Heart right ventricle (tissue), 16 donors: ENCODE data around the gene INSL3. TPM values are rescaled to one million over a fixed set of nuclear protein-coding genes. Genes with fewer than 3 reads are reported as not detected.

ENCODE experiments used
- ATAC-seq, 8 donors: fragments of 200-7000 bp; cut with Tn5 transposase; one replicate each; pipeline ENCODE4 v1.9.1; 2020; ENCODE audit warnings: mild to moderate bottlenecking in 8 of 8, moderate library complexity in 8 of 8, moderate number of reproducible peaks in 1 of 8
- DNase-seq, 2 donors: peaks; one replicate each; pipeline ENCODE4 v3.0.0-alpha.2; 2020
- H3K27ac ChIP-seq, 10 donors: fragments of 200-600 bp; sonication (generic) in 2 of 10; one replicate each; pipeline versions ENCODE4 v1.5.0 to v1.8.0; 2020 to 2022; ENCODE audit warnings: mild to moderate bottlenecking in 3 of 10
- H3K27me3 ChIP-seq, 7 donors: fragments of 200-600 bp; one replicate each; pipeline ENCODE4 v1.8.0; 2021 to 2022; ENCODE audit warnings: mild to moderate bottlenecking in 2 of 7
- H3K36me3 ChIP-seq, 9 donors: fragments of 200-600 bp; sonication (generic) in 1 of 9; one replicate each; pipeline versions ENCODE4 v1.5.0 to v1.8.0; 2020 to 2022; ENCODE audit warnings: mild to moderate bottlenecking in 2 of 9
- H3K4me1 ChIP-seq, 9 donors: fragments of 200-600 bp; sonication (generic) in 1 of 9; one replicate each; pipeline versions ENCODE4 v1.5.0 to v1.8.0; 2020 to 2022; ENCODE audit warnings: mild to moderate bottlenecking in 4 of 9
- H3K4me3 ChIP-seq, 10 donors: fragments of 200-600 bp; sonication (generic) in 2 of 10; one replicate each; pipeline versions ENCODE4 v1.5.0 to v1.8.0; 2020 to 2022; ENCODE audit warnings: mild to moderate bottlenecking in 7 of 10, moderate library complexity in 2 of 10
- H3K9me3 ChIP-seq, 11 donors: fragments of 200-600 bp in 10 of 11; sonication (generic) in 2 of 11; one replicate each; pipeline versions ENCODE4 v1.5.0 to v1.8.0; 2013 to 2022; ENCODE audit warnings: mild to moderate bottlenecking in 2 of 11, control low read depth in 1 of 11, moderate library complexity in 1 of 11
- WGBS, 2 donors: extraction: QIAGEN DNeasy Blood & Tissue Kit; methylation state at CpG; one replicate each; pipeline ENCODE4 v1.1.7; 2013; ENCODE audit warnings: inconsistent platforms in 1 of 2; 5-methylcytosine and 5-hydroxymethylcytosine counted together
- intact Hi-C, 10 donors: fragments of 100-400 bp; cut with DNase I; formaldehyde crosslinking; loops; one replicate each; pipeline versions ENCODE4 v1.11.1 to v1.14.2; 2022
- polyA plus RNA-seq, 2 donors: library from polyadenylated mRNA; stranded (reverse); fragments of 200-250 nt; gene quantifications; one replicate each; pipeline ENCODE4 v1.2.3, GENCODE V29; 2013
- total RNA-seq, 10 donors: library from RNA; stranded (reverse); fragmentation: NEBNext Ultra II Directional in 3 of 10; extraction: Animal tissue kit (Norgen Biotek cat#: 25700) in 3 of 10; gene quantifications; one replicate each; pipeline versions ENCODE4 v1.2.1 to v1.2.4, GENCODE V29; 2021 to 2023
- TF ChIP-seq, protein P1 (sequence below), 9 donors: fragments of 200-600 bp; sonication (generic) in 2 of 9; IDR thresholded peaks; one replicate each; pipeline versions ENCODE4 v1.5.0 to v1.8.0; 2021 to 2022; ENCODE audit warnings: antibody characterized with exemption in 9 of 9, mild to moderate bottlenecking in 5 of 9, moderate library complexity in 1 of 9
- donor health status: Arrhythmogenic right ventricular cardiomyopathy.
- donor health status: ischemic (EF 13 %, LVEDD 7.1; RV severe dilation, severe dysfunction).
- donor health status: healthy with polysubstance abuse.
- donor health status: DM: no; HTN: yes; CAD: no.
- donor health status: DM: no; HTN: no; CAD: no.
- donor health status: ischemic (EF 25% LVEDD 6.9; RV normal size, moderate dysfunction).
- donor health status: ischemic (EF 25% LVEDD 5.7; RV mildly dilated, moderate dysfunction).
- donor health status: healthy.
- donor health status: DM: yes; HTN: yes; CAD: no.
- donor health status: Ischemic cardiomyopathy.
- donor health status: ischemic (EF 35%, LVEDD 5.7; RV mildly dilated, moderate dysfunction).
- donor health status: nonischemic (EF 11% LVEDD 7.7; RV severe dilation, severe dysfunction).
- donor health status: DM: yes; HTN: yes; CAD: no.
- donor health status: PGD.
- donor health status: ischemic (EF 29% LVEDD 5.4; RV normal size, mild dysfunction).
- donor health status: nonischemic (EF 23%, LVEDD 6.1; RV moderate dilation, normal function).

The INSL3 gene
- total and polyA plus RNA-seq, 12 donors, result 0.04 TPM; not detected in 11

- intact Hi-C loops, result no loop called here
- ATAC-seq, result no peak
- Histone ChIP-seq H3K4me3 (peak overlapping the region in 1 of 10 donors; percentile 13), H3K9me3 (no peaks in the 10 kb centered on the region), H3K4me1 (peaks cover 0 to 5% (median 0%) of the 10 kb centered on the region in 9 donors), H3K27ac (no peak overlapping the region), H3K36me3 (peaks cover 0 to 84% (median 0%) of the 10 kb centered on the region in 9 donors), H3K27me3 (peaks cover 0 to 43% (median 22%) of the 10 kb centered on the region in 7 donors)
- TF ChIP-seq, protein P1, sequence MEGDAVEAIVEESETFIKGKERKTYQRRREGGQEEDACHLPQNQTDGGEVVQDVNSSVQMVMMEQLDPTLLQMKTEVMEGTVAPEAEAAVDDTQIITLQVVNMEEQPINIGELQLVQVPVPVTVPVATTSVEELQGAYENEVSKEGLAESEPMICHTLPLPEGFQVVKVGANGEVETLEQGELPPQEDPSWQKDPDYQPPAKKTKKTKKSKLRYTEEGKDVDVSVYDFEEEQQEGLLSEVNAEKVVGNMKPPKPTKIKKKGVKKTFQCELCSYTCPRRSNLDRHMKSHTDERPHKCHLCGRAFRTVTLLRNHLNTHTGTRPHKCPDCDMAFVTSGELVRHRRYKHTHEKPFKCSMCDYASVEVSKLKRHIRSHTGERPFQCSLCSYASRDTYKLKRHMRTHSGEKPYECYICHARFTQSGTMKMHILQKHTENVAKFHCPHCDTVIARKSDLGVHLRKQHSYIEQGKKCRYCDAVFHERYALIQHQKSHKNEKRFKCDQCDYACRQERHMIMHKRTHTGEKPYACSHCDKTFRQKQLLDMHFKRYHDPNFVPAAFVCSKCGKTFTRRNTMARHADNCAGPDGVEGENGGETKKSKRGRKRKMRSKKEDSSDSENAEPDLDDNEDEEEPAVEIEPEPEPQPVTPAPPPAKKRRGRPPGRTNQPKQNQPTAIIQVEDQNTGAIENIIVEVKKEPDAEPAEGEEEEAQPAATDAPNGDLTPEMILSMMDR (IDR thresholded peaks at IDR 0.05), result no peak
- 30 to 54% methylated on average over 25 of the region's 25 CpGs for WGBS, 2 donors
- DNase-seq, result no peak
Observed at GRCh38 chr19:17831419-17831888, 10.1 kb upstream of the INSL3 start.

GRCh38 chr19:17830567-17831418 lies 9.5 kb upstream of the INSL3 start:
- intact Hi-C loops, result no loop called here
- Histone ChIP-seq H3K36me3 (peaks cover 0 to 82% (median 0%) of the 10 kb centered on the region in 9 donors), H3K27me3 (peaks cover 0 to 43% (median 22%) of the 10 kb centered on the region in 7 donors), H3K4me3 (peak overlapping the region in 5 of 10 donors; percentile 5 to 18 (median 12)), H3K27ac (no peak overlapping the region), H3K9me3 (no peaks in the 10 kb centered on the region), H3K4me1 (peaks cover 0 to 5% (median 0%) of the 10 kb centered on the region in 9 donors)
- DNase-seq (peak; percentile 39 to 57), ATAC-seq (peak; percentile 34 to 84 (median 70))
- TF ChIP-seq, protein P1 (IDR thresholded peaks at IDR 0.05), result no peak
- 11 to 29% methylated on average over 49 to 50 of the region's 50 CpGs for WGBS, 2 donors

GRCh38 chr19:17829855-17830566 lies 8.7 kb upstream of the INSL3 start:
- ATAC-seq, result peak in 7 of 8 donors; percentile 30 to 76 (median 59)
- peak overlapping the region in 5 of 10 donors; percentile 5 to 18 (median 12) for H3K4me3 ChIP-seq
- WGBS, 2 donors, result 12 to 17% methylated on average over 29 of the region's 29 CpGs
- TF ChIP-seq, protein P1 (IDR thresholded peaks at IDR 0.05), result peak in 3 of 9 donors; percentile 5 to 19 (median 10)
- H3K4me1 ChIP-seq, result peaks cover 0 to 5% (median 0%) of the 10 kb centered on the region in 9 donors
- intact Hi-C loops, result no loop called here
- H3K27ac ChIP-seq, result no peak overlapping the region
- DNase-seq, result no peak
- peaks cover 0 to 43% (median 22%) of the 10 kb centered on the region in 7 donors for H3K27me3 ChIP-seq
- no peaks in the 10 kb centered on the region for H3K9me3 ChIP-seq
- peaks cover 0 to 80% (median 0%) of the 10 kb centered on the region in 9 donors for H3K36me3 ChIP-seq

DNA sequence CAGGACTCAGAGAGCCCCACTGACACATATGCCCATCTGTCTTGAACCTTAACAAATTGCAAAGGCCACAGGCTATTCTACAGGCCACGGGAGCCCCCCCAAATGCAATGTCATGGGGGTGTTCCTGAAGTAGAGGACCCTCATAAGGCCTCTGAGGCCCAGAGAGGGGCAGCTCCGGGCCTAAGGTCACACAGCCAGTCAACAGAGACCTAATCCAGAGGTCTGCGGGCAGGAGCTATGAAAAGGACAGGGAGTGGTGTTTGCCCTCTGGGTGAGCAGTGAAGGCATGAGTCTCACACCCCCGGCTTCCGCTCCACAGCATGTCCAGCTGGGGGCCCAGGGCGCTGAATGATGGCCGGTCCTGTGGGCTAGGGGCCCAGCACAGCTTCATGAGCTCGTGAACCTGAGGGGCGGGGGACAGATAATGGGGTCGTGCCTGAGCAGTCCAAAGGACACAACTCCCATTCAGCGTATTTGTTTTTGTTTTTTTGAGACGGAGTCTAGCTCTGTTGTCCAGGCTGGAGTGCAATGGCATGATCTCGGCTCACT lies 5.3 kb upstream of the INSL3 start:
- TF ChIP-seq, protein P1 (IDR thresholded peaks at IDR 0.05), result no peak
- Histone ChIP-seq H3K36me3 (peaks cover 0 to 47% (median 0%) of the 10 kb centered on the region in 9 donors), H3K27ac (no peak overlapping the region), H3K4me3 (no peak overlapping the region), H3K9me3 (no peaks in the 10 kb centered on the region), H3K27me3 (peaks cover 0 to 46% (median 27%) of the 10 kb centered on the region in 7 donors), H3K4me1 (peaks cover 0 to 5% (median 0%) of the 10 kb centered on the region in 9 donors)
- DNase-seq (no peak), ATAC-seq (no peak)
- intact Hi-C loops, result no loop called here
- whole genome bisulfite sequencing, 2 donors, result 84 to 93% methylated on average over 13 of the region's 13 CpGs
